ENCODE results near the gene APLNR. TPM values are rescaled to one million over a fixed set of nuclear protein-coding genes. Genes with fewer than 3 reads are reported as not detected.

Gene APLNR
- total RNA-seq, 4 donors from 2014 or later = 0.82 to 1.7 (median 1.1) TPM

DNA sequence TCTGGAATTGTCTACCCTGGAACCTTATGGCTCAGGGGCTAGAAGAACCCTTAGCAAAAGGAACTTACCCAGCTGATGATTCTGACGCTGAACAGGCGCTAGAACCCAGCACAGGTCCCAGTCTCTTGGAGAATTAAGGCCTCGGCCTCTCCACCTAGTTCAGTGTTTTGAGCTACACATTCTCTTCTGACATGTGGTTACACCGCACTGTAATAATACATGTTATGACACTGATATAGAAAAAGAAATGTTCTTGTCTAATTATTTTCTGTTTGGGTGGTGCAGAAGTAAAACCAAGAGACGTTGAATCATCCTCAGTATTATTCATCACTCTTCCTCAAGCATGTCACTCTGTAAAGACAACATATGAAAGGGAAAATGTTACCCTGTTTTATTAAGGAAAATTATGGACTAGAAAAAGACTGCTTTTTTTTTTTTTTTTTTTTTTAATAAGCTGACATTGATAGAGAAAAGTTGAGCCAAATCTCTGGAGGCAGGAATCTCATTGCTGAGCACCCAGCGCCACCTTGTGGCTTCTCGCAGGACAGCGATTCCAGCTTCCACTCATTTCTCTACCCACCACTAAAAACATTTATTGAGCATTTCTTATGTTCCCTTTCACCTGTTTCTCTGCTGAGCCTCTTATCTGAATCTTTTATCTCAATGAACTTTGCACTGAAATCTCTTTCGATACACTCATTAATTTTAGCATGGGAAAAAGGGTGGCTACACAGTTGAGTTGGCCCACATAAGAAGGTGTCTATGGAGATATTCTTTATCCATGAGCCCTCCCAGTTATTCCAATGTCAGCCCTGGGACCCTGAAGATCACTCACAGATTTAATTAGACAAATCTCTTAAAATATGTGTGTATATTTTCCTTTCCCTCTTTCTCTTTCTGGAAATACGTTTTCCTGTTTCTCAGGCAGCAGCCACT lies 12.6 kb upstream of the APLNR start:
- TF ChIP-seq, protein P1, sequence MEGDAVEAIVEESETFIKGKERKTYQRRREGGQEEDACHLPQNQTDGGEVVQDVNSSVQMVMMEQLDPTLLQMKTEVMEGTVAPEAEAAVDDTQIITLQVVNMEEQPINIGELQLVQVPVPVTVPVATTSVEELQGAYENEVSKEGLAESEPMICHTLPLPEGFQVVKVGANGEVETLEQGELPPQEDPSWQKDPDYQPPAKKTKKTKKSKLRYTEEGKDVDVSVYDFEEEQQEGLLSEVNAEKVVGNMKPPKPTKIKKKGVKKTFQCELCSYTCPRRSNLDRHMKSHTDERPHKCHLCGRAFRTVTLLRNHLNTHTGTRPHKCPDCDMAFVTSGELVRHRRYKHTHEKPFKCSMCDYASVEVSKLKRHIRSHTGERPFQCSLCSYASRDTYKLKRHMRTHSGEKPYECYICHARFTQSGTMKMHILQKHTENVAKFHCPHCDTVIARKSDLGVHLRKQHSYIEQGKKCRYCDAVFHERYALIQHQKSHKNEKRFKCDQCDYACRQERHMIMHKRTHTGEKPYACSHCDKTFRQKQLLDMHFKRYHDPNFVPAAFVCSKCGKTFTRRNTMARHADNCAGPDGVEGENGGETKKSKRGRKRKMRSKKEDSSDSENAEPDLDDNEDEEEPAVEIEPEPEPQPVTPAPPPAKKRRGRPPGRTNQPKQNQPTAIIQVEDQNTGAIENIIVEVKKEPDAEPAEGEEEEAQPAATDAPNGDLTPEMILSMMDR (IDR thresholded peaks at IDR 0.05; ENCODE audit: low read depth) = no peak

DNA sequence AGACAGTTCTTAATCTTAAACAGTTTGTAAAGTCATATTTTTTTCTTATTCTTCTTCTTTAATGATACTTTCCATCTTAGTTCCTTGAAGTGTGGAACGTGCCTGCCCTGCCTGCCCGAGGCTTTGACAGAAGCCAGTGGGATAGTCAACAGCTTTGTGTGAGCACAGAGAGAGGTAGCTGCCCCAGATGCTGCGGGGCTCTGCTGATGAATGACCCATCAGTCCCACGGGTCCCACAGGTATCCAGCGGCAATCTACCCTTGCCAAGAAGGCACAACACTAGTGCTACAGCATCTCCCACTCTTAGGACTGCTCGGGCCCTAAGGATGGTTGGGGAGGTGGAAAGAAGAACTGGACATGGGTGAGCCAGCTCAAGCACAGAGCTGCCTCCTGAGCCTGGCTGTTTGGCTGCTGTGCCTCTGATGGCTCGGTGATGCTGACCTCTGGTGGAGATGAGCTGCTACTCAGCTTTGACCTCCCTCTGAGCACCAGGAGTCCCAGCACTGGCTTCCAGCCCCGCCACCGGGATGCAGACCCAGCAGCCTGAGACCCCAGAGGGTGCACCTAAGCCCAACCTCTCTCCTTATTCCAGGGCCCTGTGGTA lies 11.8 kb upstream of the APLNR start:
- TF ChIP-seq, protein P1 (IDR thresholded peaks at IDR 0.05; ENCODE audit: low read depth) = no peak

DNA sequence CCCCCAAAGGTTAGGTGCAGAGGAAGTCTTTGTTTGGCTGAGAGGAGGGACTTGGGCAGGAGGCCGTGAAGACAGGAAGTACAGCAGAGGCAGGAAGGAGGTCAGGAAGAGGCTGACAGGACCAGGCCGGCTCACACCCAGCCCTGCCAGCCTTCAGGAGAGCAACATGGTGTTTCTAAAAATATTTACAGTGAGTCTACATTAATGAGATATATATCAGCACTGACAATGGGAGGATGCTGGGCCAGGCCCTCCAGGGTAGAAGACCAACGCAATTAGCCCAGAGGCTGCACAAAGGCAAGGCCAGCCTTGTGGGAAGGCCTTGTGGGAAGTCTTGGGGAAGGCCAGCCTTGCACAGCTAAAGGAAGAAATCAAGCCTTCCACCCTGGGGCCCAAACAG lies 7.9 kb upstream of the APLNR start:
- TF ChIP-seq, protein P1 (IDR thresholded peaks at IDR 0.05; ENCODE audit: low read depth) = no peak

DNA sequence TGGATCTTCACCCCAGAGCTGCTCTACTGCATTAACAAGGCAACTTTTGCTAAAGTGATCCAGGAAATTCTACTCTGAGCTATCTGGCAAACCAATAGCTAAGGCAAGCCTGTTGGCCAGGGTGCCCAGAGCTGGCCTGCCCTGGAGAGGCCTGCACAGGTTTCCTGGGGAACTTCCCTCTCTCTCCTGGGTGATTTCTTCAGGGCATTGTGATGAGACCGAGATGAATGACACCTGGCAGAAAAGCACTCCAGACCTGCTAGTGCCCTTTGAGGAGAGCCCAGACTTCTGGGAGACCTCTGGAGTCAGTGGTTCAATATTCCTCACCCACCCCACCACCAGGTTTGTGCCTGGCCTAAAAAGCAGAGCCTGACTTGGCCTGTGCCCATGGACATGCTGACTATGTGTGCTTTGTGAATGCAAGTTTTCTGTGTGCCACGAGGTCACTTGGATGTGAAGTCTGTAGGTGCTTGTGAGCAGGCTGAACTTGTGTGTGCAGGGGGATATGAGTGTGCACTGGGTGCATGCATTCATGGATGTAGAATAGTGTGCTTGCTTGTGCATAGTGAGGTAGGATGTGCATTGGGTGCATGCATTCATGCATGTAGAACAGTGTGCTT lies 4.4 kb upstream of the APLNR start:
- TF ChIP-seq, protein P1 (IDR thresholded peaks at IDR 0.05; ENCODE audit: low read depth) = no peak

DNA sequence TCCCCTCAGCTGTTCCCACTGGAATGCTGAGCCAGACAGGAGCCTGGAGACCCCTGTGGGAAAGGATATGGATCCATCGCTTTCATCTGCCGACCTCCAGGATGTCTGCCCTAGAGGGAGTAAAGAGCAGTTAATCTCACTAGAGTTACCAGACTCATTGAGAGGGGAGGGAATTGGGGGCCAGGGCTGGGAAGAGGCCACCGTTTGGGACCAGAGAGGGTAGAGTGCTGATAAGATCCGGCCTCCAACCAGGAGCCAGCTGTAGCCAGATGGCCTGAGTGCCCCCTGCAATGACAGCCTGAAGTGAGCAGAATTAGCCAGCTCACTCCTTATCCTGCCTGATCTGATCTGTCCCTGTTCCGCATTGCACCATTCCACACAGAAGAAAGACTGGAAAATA lies 3.7 kb upstream of the APLNR start:
- TF ChIP-seq, protein P1 (IDR thresholded peaks at IDR 0.05; ENCODE audit: low read depth) = no peak

DNA sequence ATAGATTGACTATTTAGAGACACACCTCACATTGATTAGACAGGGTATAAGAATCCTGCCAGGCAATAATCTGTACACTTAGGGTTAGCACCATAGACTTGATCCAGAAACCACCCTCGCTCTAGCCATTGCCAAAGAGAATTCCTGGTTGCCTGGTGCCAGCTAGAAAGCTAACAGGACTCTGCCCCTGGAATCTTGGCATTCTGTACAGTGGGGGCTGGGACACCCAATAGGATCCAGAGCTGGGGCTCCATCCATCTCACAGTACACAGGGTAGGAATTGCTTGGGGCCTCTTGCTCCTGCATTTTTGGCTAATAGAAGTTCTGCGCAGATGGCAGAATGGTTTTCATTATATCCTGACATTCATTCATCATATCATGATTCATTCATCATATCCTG lies 3.0 kb upstream of the APLNR start:
- TF ChIP-seq, protein P1 (IDR thresholded peaks at IDR 0.05; ENCODE audit: low read depth) = no peak

DNA sequence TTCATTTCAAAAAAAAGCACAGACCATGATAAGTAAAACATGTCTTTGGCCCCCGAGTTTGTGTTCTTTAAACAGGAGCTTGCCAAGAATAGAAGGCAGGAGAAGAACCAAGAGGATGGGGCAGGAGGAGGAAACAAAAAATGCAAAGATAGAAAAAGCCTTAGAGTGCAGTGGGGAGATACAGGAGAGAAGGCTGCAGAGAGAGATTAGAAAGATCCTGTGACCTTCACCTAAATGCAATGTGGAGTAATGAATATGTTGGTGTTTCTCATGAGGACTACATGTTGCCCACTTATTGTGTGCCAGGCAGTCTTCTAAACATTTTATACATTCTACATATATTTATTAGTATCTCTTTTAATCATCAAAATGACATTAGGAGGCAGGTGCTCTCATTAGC lies 2.3 kb upstream of the APLNR start:
- TF ChIP-seq, protein P1 (IDR thresholded peaks at IDR 0.05; ENCODE audit: low read depth) = no peak

All from subcutaneous adipose tissue (tissue), 4 donors.